ENCODE measurements around the gene RFX6. TPM values are rescaled to one million over a fixed set of nuclear protein-coding genes. Genes with fewer than 3 reads are reported as not detected.

Gene RFX6
- total and polyA plus RNA-seq, 5 donors from 2014 or later, result not detected

GRCh38 chr6:116932496-116932895, 55.5 kb downstream of the RFX6 start:
- H3K4me1 Mint-ChIP-seq, result no peaks in the 10 kb centered on the region
- H3K4me3 Mint-ChIP-seq, result no peak overlapping the region
- no peaks in the 10 kb centered on the region for H3K36me3 Mint-ChIP-seq
- Histone ChIP-seq H3K36me3 (ENCODE audit: control insufficient read depth, insufficient read depth, low read length) (no peaks in the 10 kb centered on the region), H3K27ac (ENCODE audit: insufficient read depth, low read length, poor library complexity, severe bottlenecking) (no peak overlapping the region), H3K4me3 (ENCODE audit: low read depth, low read length) (no peak overlapping the region), H3K4me1 (ENCODE audit: control insufficient read depth, insufficient read depth, low read length, poor library complexity, severe bottlenecking) (no peaks in the 10 kb centered on the region), H3K27me3 (ENCODE audit: control insufficient read depth, insufficient read depth, low read length) (no peaks in the 10 kb centered on the region), H3K9me3 (ENCODE audit: control insufficient read depth in 2 of 2, low read length in 2 of 2) (no peaks in the 10 kb centered on the region)
- no peak overlapping the region for H3K27ac Mint-ChIP-seq
- no peak for DNase-seq
- ATAC-seq (ENCODE audit: low read depth in 2 of 2), result no peak
- peaks cover 8% of the 10 kb centered on the region for H3K27me3 Mint-ChIP-seq
- H3K9me3 Mint-ChIP-seq, result peaks cover 0 to 1% (median 0%) of the 10 kb centered on the region in 7 donors

- Histone ChIP-seq H3K4me3 (ENCODE audit: low read depth, low read length) (no peak overlapping the region), H3K27me3 (ENCODE audit: control insufficient read depth, insufficient read depth, low read length) (no peaks in the 10 kb centered on the region), H3K4me1 (ENCODE audit: control insufficient read depth, insufficient read depth, low read length, poor library complexity, severe bottlenecking) (no peaks in the 10 kb centered on the region), H3K36me3 (ENCODE audit: control insufficient read depth, insufficient read depth, low read length) (no peaks in the 10 kb centered on the region), H3K9me3 (ENCODE audit: control insufficient read depth in 2 of 2, low read length in 2 of 2) (no peaks in the 10 kb centered on the region), H3K27ac (ENCODE audit: insufficient read depth, low read length, poor library complexity, severe bottlenecking) (no peak overlapping the region)
- H3K4me3 Mint-ChIP-seq, result no peak overlapping the region
- DNase-seq, result no peak
- H3K9me3 Mint-ChIP-seq, result no peaks in the 10 kb centered on the region
- H3K27ac Mint-ChIP-seq, result no peak overlapping the region
- no peak for ATAC-seq (ENCODE audit: low read depth in 2 of 2)
- peaks cover 8% of the 10 kb centered on the region for H3K27me3 Mint-ChIP-seq
- H3K36me3 Mint-ChIP-seq, result no peaks in the 10 kb centered on the region
- H3K4me1 Mint-ChIP-seq, result no peaks in the 10 kb centered on the region
Observed at GRCh38 chr6:116933485-116933884, 56.4 kb downstream of the RFX6 start.

- Mint-ChIP-seq H3K9me3 (peaks cover 0 to 3% (median 0%) of the 10 kb centered on the region in 7 donors), H3K27ac (no peak overlapping the region), H3K36me3 (no peaks in the 10 kb centered on the region), H3K27me3 (peaks cover 4% of the 10 kb centered on the region), H3K4me3 (no peak overlapping the region), H3K4me1 (no peaks in the 10 kb centered on the region)
- Histone ChIP-seq H3K4me3 (ENCODE audit: low read depth, low read length) (no peak overlapping the region), H3K36me3 (ENCODE audit: control insufficient read depth, insufficient read depth, low read length) (no peaks in the 10 kb centered on the region), H3K27me3 (ENCODE audit: control insufficient read depth, insufficient read depth, low read length) (no peaks in the 10 kb centered on the region), H3K4me1 (ENCODE audit: control insufficient read depth, insufficient read depth, low read length, poor library complexity, severe bottlenecking) (no peaks in the 10 kb centered on the region), H3K27ac (ENCODE audit: insufficient read depth, low read length, poor library complexity, severe bottlenecking) (no peak overlapping the region), H3K9me3 (ENCODE audit: control insufficient read depth in 2 of 2, low read length in 2 of 2) (no peaks in the 10 kb centered on the region)
- ATAC-seq (ENCODE audit: low read depth in 2 of 2), result no peak
- no peak for DNase-seq
Observed at GRCh38 chr6:116938305-116938704, 61.3 kb downstream of the RFX6 start.

- peaks cover 0 to 3% (median 0%) of the 10 kb centered on the region in 7 donors for H3K9me3 Mint-ChIP-seq
- H3K27me3 Mint-ChIP-seq, result no peaks in the 10 kb centered on the region
Observed at GRCh38 chr6:116941727-116942126, 64.7 kb downstream of the RFX6 start.

GRCh38 chr6:116945809-116946208, 68.8 kb downstream of the RFX6 start:
- no peak overlapping the region for H3K4me3 Mint-ChIP-seq
- no peak for ATAC-seq (ENCODE audit: low read depth in 2 of 2)
- no peak overlapping the region for H3K4me3 ChIP-seq (ENCODE audit: low read depth, low read length)

More at GRCh38 chr6:116941727-116942126, 64.7 kb downstream of the RFX6 start:
- Histone ChIP-seq H3K27me3 (ENCODE audit: control insufficient read depth, insufficient read depth, low read length) (no peaks in the 10 kb centered on the region), H3K4me1 (ENCODE audit: control insufficient read depth, insufficient read depth, low read length, poor library complexity, severe bottlenecking) (no peaks in the 10 kb centered on the region), H3K9me3 (ENCODE audit: control insufficient read depth in 2 of 2, low read length in 2 of 2) (no peaks in the 10 kb centered on the region), H3K36me3 (ENCODE audit: control insufficient read depth, insufficient read depth, low read length) (no peaks in the 10 kb centered on the region), H3K4me3 (ENCODE audit: low read depth, low read length) (no peak overlapping the region), H3K27ac (ENCODE audit: insufficient read depth, low read length, poor library complexity, severe bottlenecking) (no peak overlapping the region)
- Mint-ChIP-seq H3K27ac (no peak overlapping the region), H3K36me3 (no peaks in the 10 kb centered on the region), H3K4me3 (no peak overlapping the region), H3K4me1 (no peaks in the 10 kb centered on the region)
- DNase-seq, result no peak
- no peak for ATAC-seq (ENCODE audit: low read depth in 2 of 2)

GRCh38 chr6:116948533-116949304, 71.7 kb downstream of the RFX6 start:
- H3K27ac Mint-ChIP-seq, result no peak overlapping the region
- no peak overlapping the region for H3K4me3 Mint-ChIP-seq
- no peaks in the 10 kb centered on the region for H3K4me1 ChIP-seq (ENCODE audit: control insufficient read depth, insufficient read depth, low read length, poor library complexity, severe bottlenecking)
- ATAC-seq (ENCODE audit: low read depth in 2 of 2), result no peak
- H3K36me3 ChIP-seq (ENCODE audit: control insufficient read depth, insufficient read depth, low read length), result no peaks in the 10 kb centered on the region
- no peaks in the 10 kb centered on the region for H3K9me3 ChIP-seq (ENCODE audit: control insufficient read depth in 2 of 2, low read length in 2 of 2)
- H3K27ac ChIP-seq (ENCODE audit: insufficient read depth, low read length, poor library complexity, severe bottlenecking), result no peak overlapping the region
- H3K9me3 Mint-ChIP-seq, result no peaks in the 10 kb centered on the region
- H3K36me3 Mint-ChIP-seq, result no peaks in the 10 kb centered on the region
- no peaks in the 10 kb centered on the region for H3K27me3 ChIP-seq (ENCODE audit: control insufficient read depth, insufficient read depth, low read length)
- H3K4me1 Mint-ChIP-seq, result no peaks in the 10 kb centered on the region
- no peak for DNase-seq
- no peaks in the 10 kb centered on the region for H3K27me3 Mint-ChIP-seq
- no peak overlapping the region for H3K4me3 ChIP-seq (ENCODE audit: low read depth, low read length)

More at GRCh38 chr6:116945809-116946208, 68.8 kb downstream of the RFX6 start:
- Histone ChIP-seq H3K4me1 (ENCODE audit: control insufficient read depth, insufficient read depth, low read length, poor library complexity, severe bottlenecking) (no peaks in the 10 kb centered on the region), H3K27me3 (ENCODE audit: control insufficient read depth, insufficient read depth, low read length) (no peaks in the 10 kb centered on the region), H3K9me3 (ENCODE audit: control insufficient read depth in 2 of 2, low read length in 2 of 2) (no peaks in the 10 kb centered on the region), H3K27ac (ENCODE audit: insufficient read depth, low read length, poor library complexity, severe bottlenecking) (no peak overlapping the region), H3K36me3 (ENCODE audit: control insufficient read depth, insufficient read depth, low read length) (no peaks in the 10 kb centered on the region)
- DNase-seq, result no peak
- Mint-ChIP-seq H3K9me3 (peaks cover 0 to 3% (median 0%) of the 10 kb centered on the region in 7 donors), H3K36me3 (no peaks in the 10 kb centered on the region), H3K4me1 (no peaks in the 10 kb centered on the region), H3K27ac (no peak overlapping the region), H3K27me3 (no peaks in the 10 kb centered on the region)

GRCh38 chr6:116949964-116950363, 72.9 kb downstream of the RFX6 start:
- Mint-ChIP-seq H3K27ac (no peak overlapping the region), H3K4me3 (no peak overlapping the region), H3K36me3 (no peaks in the 10 kb centered on the region), H3K4me1 (no peaks in the 10 kb centered on the region), H3K9me3 (no peaks in the 10 kb centered on the region), H3K27me3 (peaks cover 4% of the 10 kb centered on the region)
- no peak for DNase-seq
- H3K27me3 ChIP-seq (ENCODE audit: control insufficient read depth, insufficient read depth, low read length), result no peaks in the 10 kb centered on the region
- H3K9me3 ChIP-seq (ENCODE audit: control insufficient read depth in 2 of 2, low read length in 2 of 2), result no peaks in the 10 kb centered on the region
- no peaks in the 10 kb centered on the region for H3K36me3 ChIP-seq (ENCODE audit: control insufficient read depth, insufficient read depth, low read length)
- ATAC-seq (ENCODE audit: low read depth in 2 of 2), result no peak
- H3K4me1 ChIP-seq (ENCODE audit: control insufficient read depth, insufficient read depth, low read length, poor library complexity, severe bottlenecking), result no peaks in the 10 kb centered on the region
- H3K4me3 ChIP-seq (ENCODE audit: low read depth, low read length), result no peak overlapping the region
- no peak overlapping the region for H3K27ac ChIP-seq (ENCODE audit: insufficient read depth, low read length, poor library complexity, severe bottlenecking)

GRCh38 chr6:116954335-116954734, 77.3 kb downstream of the RFX6 start:
- Histone ChIP-seq H3K4me3 (ENCODE audit: low read depth, low read length) (no peak overlapping the region), H3K27me3 (ENCODE audit: control insufficient read depth, insufficient read depth, low read length) (no peaks in the 10 kb centered on the region), H3K36me3 (ENCODE audit: control insufficient read depth, insufficient read depth, low read length) (no peaks in the 10 kb centered on the region), H3K4me1 (ENCODE audit: control insufficient read depth, insufficient read depth, low read length, poor library complexity, severe bottlenecking) (no peaks in the 10 kb centered on the region), H3K9me3 (ENCODE audit: control insufficient read depth in 2 of 2, low read length in 2 of 2) (no peaks in the 10 kb centered on the region), H3K27ac (ENCODE audit: insufficient read depth, low read length, poor library complexity, severe bottlenecking) (no peak overlapping the region)
- Mint-ChIP-seq H3K9me3 (no peaks in the 10 kb centered on the region), H3K36me3 (no peaks in the 10 kb centered on the region), H3K4me3 (no peak overlapping the region), H3K27ac (no peak overlapping the region), H3K27me3 (peaks cover 4% of the 10 kb centered on the region), H3K4me1 (no peaks in the 10 kb centered on the region)
- ATAC-seq (ENCODE audit: low read depth in 2 of 2), result no peak
- no peak for DNase-seq
